HEK293 (cell line): ENCODE data around the gene MARCHF3.
"Not testable (repeated sequence)": the region's sequence is repeated elsewhere in the genome, so short reads cannot be mapped to it uniquely, and the experiment has no call there.

Experiments
- CTCF ChIA-PET: fragments of 350-600 bp; formaldehyde crosslinking; extraction: SDS; loops from one replicate; lab custom pipeline; 2021; ENCODE audit warnings: antibody characterized with exemption; lab: Yijun Ruan, JAX
- POLR2A ChIA-PET: fragments of 300-600 bp; formaldehyde crosslinking; extraction: SDS; loops from one replicate; lab custom pipeline; 2020; ENCODE audit warnings: antibody characterized with exemption, inconsistent platforms; lab: Yijun Ruan, JAX
- H3K27ac ChIP-seq: fragments of 200-500 bp; sonication (Bioruptor generic); 2 replicates; pipeline ENCODE4 v1.5.1; 2014; ENCODE audit warnings: low read depth, low read length, control low read depth, inconsistent platforms; ENCODE audit errors: extremely low read depth
- H3K36me3 ChIP-seq, 2 experiments: fragments of 200-500 bp in 1 of 2; sonication (Bioruptor generic) in 1 of 2; 1 replicate in 1 of 2; 2 replicates in 1 of 2; pipeline ENCODE4 v1.5.1; 2014 to 2017; ENCODE audit warnings: inconsistent platforms in 2 of 2, low read length in 2 of 2; ENCODE audit not compliant: control insufficient read depth in 2 of 2, insufficient read depth in 1 of 2
- H3K4me1 ChIP-seq: fragments of 200-500 bp; sonication (Bioruptor generic); 2 replicates; pipeline ENCODE4 v1.5.1; 2014; ENCODE audit warnings: mild to moderate bottlenecking, low read length, inconsistent platforms; ENCODE audit not compliant: control insufficient read depth, insufficient read depth
- H3K4me3 ChIP-seq: 2 replicates; pipeline ENCODE4 v1.5.1; 2011; ENCODE audit warnings: low read depth, mild to moderate bottlenecking, control low read depth, low read length, moderate library complexity
- H3K9me3 ChIP-seq: fragments of 200-500 bp; sonication (Bioruptor generic); 2 replicates; pipeline ENCODE4 v1.5.1; 2014; ENCODE audit warnings: low read depth, low read length, inconsistent platforms; ENCODE audit not compliant: control insufficient read depth, insufficient read depth
- GLI2 ChIP-seq: fragments of 450-650 bp; formaldehyde crosslinking; IDR thresholded peaks from 2 replicates; pipeline ENCODE4; 2017; ENCODE audit warnings: missing biosample characterization, missing genetic modification characterization, low read depth, borderline replicate concordance
- IKZF3 ChIP-seq: fragments of 450-650 bp; IDR thresholded peaks from 2 replicates; pipeline ENCODE4 v1.5.0; 2018; ENCODE audit warnings: missing biosample characterization, mild to moderate bottlenecking, missing genetic modification characterization, moderate library complexity
- PRDM1 ChIP-seq: fragments of 450-650 bp; formaldehyde crosslinking; IDR thresholded peaks from 2 replicates; pipeline ENCODE4; 2016; ENCODE audit warnings: missing biosample characterization, missing genetic modification characterization
- TCF7L2 ChIP-seq: IDR thresholded peaks from 2 replicates; pipeline ENCODE4 v1.6.1; 2011; ENCODE audit warnings: low read depth, mild to moderate bottlenecking, inconsistent platforms, low read length, moderate library complexity, borderline replicate concordance
- YY2 ChIP-seq: fragments of 450-650 bp; formaldehyde crosslinking; IDR thresholded peaks from 2 replicates; pipeline ENCODE4 v1.5.1; 2016; ENCODE audit warnings: missing biosample characterization, missing genetic modification characterization
- ZBTB17 ChIP-seq: fragments of 450-650 bp; formaldehyde crosslinking; IDR thresholded peaks from 2 replicates; pipeline ENCODE4 v1.5.1; 2016; ENCODE audit warnings: missing biosample characterization, missing genetic modification characterization
- ZBTB20 ChIP-seq: fragments of 450-650 bp; formaldehyde crosslinking; IDR thresholded peaks from 2 replicates; pipeline ENCODE4 v1.5.1; 2016; ENCODE audit warnings: missing biosample characterization, missing genetic modification characterization
- ZNF10 ChIP-seq: fragments of 450-650 bp; formaldehyde crosslinking; IDR thresholded peaks from 2 replicates; pipeline ENCODE4 v1.5.1; 2017; ENCODE audit warnings: missing biosample characterization, missing genetic modification characterization
- ZNF146 ChIP-seq: fragments of 450-650 bp; formaldehyde crosslinking; IDR thresholded peaks from 2 replicates; pipeline ENCODE4 v1.5.1; 2016; ENCODE audit warnings: missing biosample characterization, missing genetic modification characterization
- ZNF16 ChIP-seq: fragments of 450-650 bp; formaldehyde crosslinking; IDR thresholded peaks from 2 replicates; pipeline ENCODE4 v1.5.1; 2016; ENCODE audit warnings: low read depth, missing biosample characterization, missing genetic modification characterization
- ZNF366 ChIP-seq: fragments of 450-650 bp; formaldehyde crosslinking; conservative IDR thresholded peaks from 2 replicates; pipeline ENCODE4 v1.5.1; 2016; ENCODE audit warnings: missing biosample characterization, missing genetic modification characterization
- ZNF37A ChIP-seq: fragments of 450-650 bp; IDR thresholded peaks from 2 replicates; pipeline ENCODE4 v1.5.1; 2018; ENCODE audit warnings: missing biosample characterization, missing genetic modification characterization
- ZNF555 ChIP-seq: fragments of 450-650 bp; formaldehyde crosslinking; conservative IDR thresholded peaks from 2 replicates; pipeline ENCODE4 v1.5.1; 2017; ENCODE audit warnings: missing biosample characterization, mild to moderate bottlenecking, missing genetic modification characterization, inconsistent platforms
- ZNF561 ChIP-seq: fragments of 450-650 bp; IDR thresholded peaks from 2 replicates; pipeline ENCODE4 v1.5.1; 2018; ENCODE audit warnings: missing biosample characterization, missing genetic modification characterization, borderline replicate concordance
- ZNF629 ChIP-seq: fragments of 450-650 bp; formaldehyde crosslinking; IDR thresholded peaks from 2 replicates; pipeline ENCODE4 v1.5.1; 2017; ENCODE audit warnings: missing biosample characterization, missing genetic modification characterization
- ZNF664 ChIP-seq: fragments of 450-650 bp; formaldehyde crosslinking; IDR thresholded peaks from 2 replicates; pipeline ENCODE4 v1.5.1; 2016; ENCODE audit warnings: missing biosample characterization, missing genetic modification characterization
- ZNF670 ChIP-seq: fragments of 450-650 bp; formaldehyde crosslinking; IDR thresholded peaks from 2 replicates; pipeline ENCODE4 v1.5.1; 2016; ENCODE audit warnings: missing biosample characterization, missing genetic modification characterization, low read depth
- ZXDB ChIP-seq: fragments of 450-650 bp; formaldehyde crosslinking; IDR thresholded peaks from 2 replicates; pipeline ENCODE4 v1.5.1; 2016; ENCODE audit warnings: missing biosample characterization, missing genetic modification characterization
- TF ChIP-seq, protein P1 (sequence below): fragments of 450-650 bp; formaldehyde crosslinking; IDR thresholded peaks from 2 replicates; pipeline ENCODE4 v1.5.1; 2016; ENCODE audit warnings: missing biosample characterization, missing genetic modification characterization
- TF ChIP-seq, protein P2 (sequence below): fragments of 450-650 bp; formaldehyde crosslinking; IDR thresholded peaks from 2 replicates; pipeline ENCODE4 v1.5.1; 2016; ENCODE audit warnings: missing biosample characterization, missing genetic modification characterization
- TF ChIP-seq, protein P3 (sequence below): fragments of 450-650 bp; formaldehyde crosslinking; IDR thresholded peaks from 2 replicates; pipeline ENCODE4 v1.5.1; 2016; ENCODE audit warnings: missing biosample characterization, missing genetic modification characterization, borderline replicate concordance
- TF ChIP-seq, protein P4 (sequence below): fragments of 450-650 bp; formaldehyde crosslinking; IDR thresholded peaks from 2 replicates; pipeline ENCODE4 v1.5.1; 2016; ENCODE audit warnings: missing biosample characterization, missing genetic modification characterization
- TF ChIP-seq, protein P5 (sequence below): fragments of 450-650 bp; formaldehyde crosslinking; IDR thresholded peaks from 2 replicates; pipeline ENCODE4 v1.5.1; 2016; ENCODE audit warnings: missing biosample characterization, missing genetic modification characterization
- TF ChIP-seq, protein P6 (sequence below): fragments of 450-650 bp; formaldehyde crosslinking; IDR thresholded peaks from 2 replicates; pipeline ENCODE4 v1.5.1; 2017; ENCODE audit warnings: missing biosample characterization, missing genetic modification characterization

MARCHF3 gene

DNA sequence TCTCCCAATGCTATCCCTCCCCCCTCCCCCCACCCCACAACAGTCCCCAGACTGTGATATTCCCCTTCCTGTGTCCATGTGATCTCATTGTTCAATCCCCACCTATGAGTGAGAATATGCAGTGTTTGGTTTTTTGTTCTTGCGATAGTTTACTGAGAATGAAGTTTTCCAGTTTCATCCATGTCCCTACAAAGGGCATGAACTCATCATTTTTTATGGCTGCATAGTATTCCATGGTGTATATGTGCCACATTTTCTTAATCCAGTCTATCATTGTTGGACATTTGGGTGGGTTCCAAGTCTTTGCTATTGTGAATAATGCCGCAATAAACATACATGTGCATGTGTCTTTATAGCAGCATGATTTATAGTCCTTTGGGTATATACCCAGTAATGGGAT, 139.9 kb downstream of the MARCHF3 start:
- H3K4me1 ChIP-seq, CTCF ChIA-PET, H3K36me3 ChIP-seq, H3K4me3 ChIP-seq, H3K27ac ChIP-seq, POLR2A ChIA-PET, H3K9me3 ChIP-seq: not testable (repeated sequence)
- TF ChIP-seq, protein P1, sequence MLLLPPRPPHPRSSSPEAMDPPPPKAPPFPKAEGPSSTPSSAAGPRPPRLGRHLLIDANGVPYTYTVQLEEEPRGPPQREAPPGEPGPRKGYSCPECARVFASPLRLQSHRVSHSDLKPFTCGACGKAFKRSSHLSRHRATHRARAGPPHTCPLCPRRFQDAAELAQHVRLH (tag by site-specific recombination): peak; percentile 69; the same call in 1 of the 2 replicates
- TF ChIP-seq ZNF146 (tag by site-specific recombination): peak; percentile 86

DNA sequence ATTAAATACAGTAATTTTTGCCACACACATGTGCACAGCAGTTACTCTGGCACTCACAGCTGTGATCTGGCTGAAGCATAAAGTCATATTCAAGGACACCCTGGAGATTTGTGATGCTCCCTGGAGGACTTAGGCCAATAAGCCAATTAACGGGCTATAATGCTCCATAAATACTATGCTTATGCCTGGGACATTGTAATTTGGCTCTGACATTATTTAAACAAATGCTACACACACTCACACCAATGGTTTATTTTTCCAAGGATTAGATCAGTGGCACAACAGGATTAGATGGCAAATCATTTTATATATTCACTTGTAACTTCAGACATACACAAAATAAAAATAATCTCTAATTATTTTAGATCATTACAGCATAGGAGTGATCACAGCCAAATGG, 142.2 kb downstream of the MARCHF3 start:
- CTCF ChIA-PET: no interaction called here
- TF ChIP-seq ZNF366 (tag by site-specific recombination) (peak; percentile 67), GLI2 (peak; percentile 89), ZNF629 (peak; percentile 73), ZNF37A (tag by site-specific recombination) (no peak), ZNF555 (tag by site-specific recombination) (no peak), IKZF3 (peak; percentile 39; the same call in 1 of the 2 replicates), TCF7L2 (0 out of 2 replicates have a peak, but pooled peaks have one; percentile 35), ZXDB (tag by site-specific recombination) (peak; percentile 60), ZNF561 (no peak), YY2 (no peak), PRDM1 (no peak), ZBTB17 (tag by site-specific recombination) (no peak), ZNF664 (tag by site-specific recombination) (no peak), ZNF670 (no peak), ZBTB20 (tag by site-specific recombination) (no peak), ZNF16 (tag by site-specific recombination) (no peak), ZNF10 (tag by site-specific recombination) (0 out of 2 replicates have a peak, but pooled peaks have one; percentile 33)
- TF ChIP-seq, protein P2, sequence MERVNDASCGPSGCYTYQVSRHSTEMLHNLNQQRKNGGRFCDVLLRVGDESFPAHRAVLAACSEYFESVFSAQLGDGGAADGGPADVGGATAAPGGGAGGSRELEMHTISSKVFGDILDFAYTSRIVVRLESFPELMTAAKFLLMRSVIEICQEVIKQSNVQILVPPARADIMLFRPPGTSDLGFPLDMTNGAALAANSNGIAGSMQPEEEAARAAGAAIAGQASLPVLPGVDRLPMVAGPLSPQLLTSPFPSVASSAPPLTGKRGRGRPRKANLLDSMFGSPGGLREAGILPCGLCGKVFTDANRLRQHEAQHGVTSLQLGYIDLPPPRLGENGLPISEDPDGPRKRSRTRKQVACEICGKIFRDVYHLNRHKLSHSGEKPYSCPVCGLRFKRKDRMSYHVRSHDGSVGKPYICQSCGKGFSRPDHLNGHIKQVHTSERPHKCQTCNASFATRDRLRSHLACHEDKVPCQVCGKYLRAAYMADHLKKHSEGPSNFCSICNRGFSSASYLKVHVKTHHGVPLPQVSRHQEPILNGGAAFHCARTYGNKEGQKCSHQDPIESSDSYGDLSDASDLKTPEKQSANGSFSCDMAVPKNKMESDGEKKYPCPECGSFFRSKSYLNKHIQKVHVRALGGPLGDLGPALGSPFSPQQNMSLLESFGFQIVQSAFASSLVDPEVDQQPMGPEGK: no peak
- TF ChIP-seq, protein P3, sequence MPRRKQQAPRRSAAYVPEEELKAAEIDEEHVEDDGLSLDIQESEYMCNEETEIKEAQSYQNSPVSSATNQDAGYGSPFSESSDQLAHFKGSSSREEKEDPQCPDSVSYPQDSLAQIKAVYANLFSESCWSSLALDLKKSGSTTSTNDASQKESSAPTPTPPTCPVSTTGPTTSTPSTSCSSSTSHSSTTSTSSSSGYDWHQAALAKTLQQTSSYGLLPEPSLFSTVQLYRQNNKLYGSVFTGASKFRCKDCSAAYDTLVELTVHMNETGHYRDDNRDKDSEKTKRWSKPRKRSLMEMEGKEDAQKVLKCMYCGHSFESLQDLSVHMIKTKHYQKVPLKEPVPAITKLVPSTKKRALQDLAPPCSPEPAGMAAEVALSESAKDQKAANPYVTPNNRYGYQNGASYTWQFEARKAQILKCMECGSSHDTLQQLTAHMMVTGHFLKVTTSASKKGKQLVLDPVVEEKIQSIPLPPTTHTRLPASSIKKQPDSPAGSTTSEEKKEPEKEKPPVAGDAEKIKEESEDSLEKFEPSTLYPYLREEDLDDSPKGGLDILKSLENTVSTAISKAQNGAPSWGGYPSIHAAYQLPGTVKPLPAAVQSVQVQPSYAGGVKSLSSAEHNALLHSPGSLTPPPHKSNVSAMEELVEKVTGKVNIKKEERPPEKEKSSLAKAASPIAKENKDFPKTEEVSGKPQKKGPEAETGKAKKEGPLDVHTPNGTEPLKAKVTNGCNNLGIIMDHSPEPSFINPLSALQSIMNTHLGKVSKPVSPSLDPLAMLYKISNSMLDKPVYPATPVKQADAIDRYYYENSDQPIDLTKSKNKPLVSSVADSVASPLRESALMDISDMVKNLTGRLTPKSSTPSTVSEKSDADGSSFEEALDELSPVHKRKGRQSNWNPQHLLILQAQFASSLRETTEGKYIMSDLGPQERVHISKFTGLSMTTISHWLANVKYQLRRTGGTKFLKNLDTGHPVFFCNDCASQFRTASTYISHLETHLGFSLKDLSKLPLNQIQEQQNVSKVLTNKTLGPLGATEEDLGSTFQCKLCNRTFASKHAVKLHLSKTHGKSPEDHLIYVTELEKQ (tag by site-specific recombination): no peak
- TF ChIP-seq, protein P4, sequence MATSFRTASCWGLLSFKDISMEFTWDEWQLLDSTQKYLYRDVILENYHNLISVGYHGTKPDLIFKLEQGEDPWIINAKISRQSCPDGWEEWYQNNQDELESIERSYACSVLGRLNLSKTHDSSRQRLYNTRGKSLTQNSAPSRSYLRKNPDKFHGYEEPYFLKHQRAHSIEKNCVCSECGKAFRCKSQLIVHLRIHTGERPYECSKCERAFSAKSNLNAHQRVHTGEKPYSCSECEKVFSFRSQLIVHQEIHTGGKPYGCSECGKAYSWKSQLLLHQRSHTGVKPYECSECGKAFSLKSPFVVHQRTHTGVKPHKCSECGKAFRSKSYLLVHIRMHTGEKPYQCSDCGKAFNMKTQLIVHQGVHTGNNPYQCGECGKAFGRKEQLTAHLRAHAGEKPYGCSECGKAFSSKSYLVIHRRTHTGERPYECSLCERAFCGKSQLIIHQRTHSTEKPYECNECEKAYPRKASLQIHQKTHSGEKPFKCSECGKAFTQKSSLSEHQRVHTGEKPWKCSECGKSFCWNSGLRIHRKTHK (tag by site-specific recombination): no peak
- TF ChIP-seq, protein P5, sequence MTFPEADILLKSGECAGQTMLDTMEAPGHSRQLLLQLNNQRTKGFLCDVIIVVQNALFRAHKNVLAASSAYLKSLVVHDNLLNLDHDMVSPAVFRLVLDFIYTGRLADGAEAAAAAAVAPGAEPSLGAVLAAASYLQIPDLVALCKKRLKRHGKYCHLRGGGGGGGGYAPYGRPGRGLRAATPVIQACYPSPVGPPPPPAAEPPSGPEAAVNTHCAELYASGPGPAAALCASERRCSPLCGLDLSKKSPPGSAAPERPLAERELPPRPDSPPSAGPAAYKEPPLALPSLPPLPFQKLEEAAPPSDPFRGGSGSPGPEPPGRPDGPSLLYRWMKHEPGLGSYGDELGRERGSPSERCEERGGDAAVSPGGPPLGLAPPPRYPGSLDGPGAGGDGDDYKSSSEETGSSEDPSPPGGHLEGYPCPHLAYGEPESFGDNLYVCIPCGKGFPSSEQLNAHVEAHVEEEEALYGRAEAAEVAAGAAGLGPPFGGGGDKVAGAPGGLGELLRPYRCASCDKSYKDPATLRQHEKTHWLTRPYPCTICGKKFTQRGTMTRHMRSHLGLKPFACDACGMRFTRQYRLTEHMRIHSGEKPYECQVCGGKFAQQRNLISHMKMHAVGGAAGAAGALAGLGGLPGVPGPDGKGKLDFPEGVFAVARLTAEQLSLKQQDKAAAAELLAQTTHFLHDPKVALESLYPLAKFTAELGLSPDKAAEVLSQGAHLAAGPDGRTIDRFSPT: no peak
- TF ChIP-seq, protein P1 (tag by site-specific recombination): no peak
- TF ChIP-seq, protein P6, sequence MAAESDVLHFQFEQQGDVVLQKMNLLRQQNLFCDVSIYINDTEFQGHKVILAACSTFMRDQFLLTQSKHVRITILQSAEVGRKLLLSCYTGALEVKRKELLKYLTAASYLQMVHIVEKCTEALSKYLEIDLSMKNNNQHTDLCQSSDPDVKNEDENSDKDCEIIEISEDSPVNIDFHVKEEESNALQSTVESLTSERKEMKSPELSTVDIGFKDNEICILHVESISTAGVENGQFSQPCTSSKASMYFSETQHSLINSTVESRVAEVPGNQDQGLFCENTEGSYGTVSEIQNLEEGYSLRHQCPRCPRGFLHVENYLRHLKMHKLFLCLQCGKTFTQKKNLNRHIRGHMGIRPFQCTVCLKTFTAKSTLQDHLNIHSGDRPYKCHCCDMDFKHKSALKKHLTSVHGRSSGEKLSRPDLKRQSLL: no peak

More for the DNA sequence above, 142.2 kb downstream of the MARCHF3 start:
- no peaks in the 10 kb centered on the region for H3K9me3 ChIP-seq
- H3K4me3 ChIP-seq: no peak overlapping the region
- H3K36me3 ChIP-seq: no peaks in the 10 kb centered on the region
- POLR2A ChIA-PET: no interaction called here
- no peak overlapping the region for H3K27ac ChIP-seq
- peaks cover 22% of the 10 kb centered on the region for H3K4me1 ChIP-seq
